ENCODE data around the gene RPGR.

RPGR gene

DNA sequence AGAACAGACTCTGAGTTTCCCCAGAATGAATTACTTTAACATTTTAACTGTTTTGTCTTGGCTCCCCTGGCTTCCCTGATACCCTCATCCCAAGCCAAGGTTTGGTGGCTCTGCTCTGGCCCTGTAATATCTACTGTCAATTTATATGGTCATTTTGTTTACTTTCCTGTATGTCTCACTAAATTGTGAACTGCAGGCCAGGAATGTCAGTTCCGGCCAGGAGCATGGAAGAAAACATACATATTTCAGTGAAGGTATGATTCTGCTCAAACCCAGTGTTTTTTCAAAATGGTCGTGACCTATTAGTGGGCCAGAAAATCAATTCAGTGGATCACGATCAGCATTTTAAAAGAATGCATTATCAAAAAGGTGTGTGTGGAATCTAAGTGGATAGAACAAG lies 1.2 kb downstream of the RPGR start:
- Histone ChIP-seq H3K36me3 (ENCODE audit: insufficient read depth) (no peaks in the 10 kb centered on the region), H2AFZ (ENCODE audit: low read depth) (0 out of 2 replicates have a peak overlapping the region, but pooled peaks have one; percentile 80), H3K4me1 (ENCODE audit: low read depth, poor library complexity, severe bottlenecking) (no peaks in the 10 kb centered on the region), H3K27ac (no peak overlapping the region), H3K4me2 (peak overlapping the region; percentile 63), H3K4me3 (IDR thresholded peaks at IDR 0.05; ENCODE audit: insufficient read depth, low read depth, low read length) (no peak overlapping the region), H4K20me1 (ENCODE audit: insufficient read depth) (no peaks in the 10 kb centered on the region), H3K79me2 (ENCODE audit: insufficient read depth, low read depth) (no peaks in the 10 kb centered on the region), H3K27me3 (ENCODE audit: insufficient read depth, low read depth) (no peaks in the 10 kb centered on the region), H3K9ac (peak overlapping the region; percentile 85; the same call in 1 of the 2 replicates)
- TF ChIP-seq, protein P1, sequence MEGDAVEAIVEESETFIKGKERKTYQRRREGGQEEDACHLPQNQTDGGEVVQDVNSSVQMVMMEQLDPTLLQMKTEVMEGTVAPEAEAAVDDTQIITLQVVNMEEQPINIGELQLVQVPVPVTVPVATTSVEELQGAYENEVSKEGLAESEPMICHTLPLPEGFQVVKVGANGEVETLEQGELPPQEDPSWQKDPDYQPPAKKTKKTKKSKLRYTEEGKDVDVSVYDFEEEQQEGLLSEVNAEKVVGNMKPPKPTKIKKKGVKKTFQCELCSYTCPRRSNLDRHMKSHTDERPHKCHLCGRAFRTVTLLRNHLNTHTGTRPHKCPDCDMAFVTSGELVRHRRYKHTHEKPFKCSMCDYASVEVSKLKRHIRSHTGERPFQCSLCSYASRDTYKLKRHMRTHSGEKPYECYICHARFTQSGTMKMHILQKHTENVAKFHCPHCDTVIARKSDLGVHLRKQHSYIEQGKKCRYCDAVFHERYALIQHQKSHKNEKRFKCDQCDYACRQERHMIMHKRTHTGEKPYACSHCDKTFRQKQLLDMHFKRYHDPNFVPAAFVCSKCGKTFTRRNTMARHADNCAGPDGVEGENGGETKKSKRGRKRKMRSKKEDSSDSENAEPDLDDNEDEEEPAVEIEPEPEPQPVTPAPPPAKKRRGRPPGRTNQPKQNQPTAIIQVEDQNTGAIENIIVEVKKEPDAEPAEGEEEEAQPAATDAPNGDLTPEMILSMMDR (conservative IDR thresholded peaks at IDR 0.05; ENCODE audit: low read depth, low read length) = no peak

DNA sequence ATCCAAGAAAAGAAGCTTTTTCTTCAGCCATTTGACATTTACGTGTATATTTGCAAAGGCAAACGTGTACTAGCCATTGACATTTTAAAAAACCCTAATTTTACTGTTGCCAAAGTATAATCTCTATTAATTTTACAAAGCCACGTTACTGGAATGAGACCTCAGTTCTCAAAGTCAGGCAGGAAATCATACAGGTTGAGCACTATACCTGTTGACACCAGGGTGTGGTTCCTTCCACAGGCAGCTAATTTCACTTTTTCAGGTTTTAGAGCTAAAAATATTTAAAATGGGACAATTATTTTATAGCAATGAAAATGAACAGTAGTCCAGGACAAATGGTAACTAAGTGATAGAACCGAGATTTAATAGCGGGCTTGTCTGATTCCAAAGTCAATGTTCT lies 6.5 kb downstream of the RPGR start:
- H3K4me2 ChIP-seq = no peak overlapping the region
- TF ChIP-seq, protein P1 (conservative IDR thresholded peaks at IDR 0.05; ENCODE audit: low read depth, low read length) = no peak

DNA sequence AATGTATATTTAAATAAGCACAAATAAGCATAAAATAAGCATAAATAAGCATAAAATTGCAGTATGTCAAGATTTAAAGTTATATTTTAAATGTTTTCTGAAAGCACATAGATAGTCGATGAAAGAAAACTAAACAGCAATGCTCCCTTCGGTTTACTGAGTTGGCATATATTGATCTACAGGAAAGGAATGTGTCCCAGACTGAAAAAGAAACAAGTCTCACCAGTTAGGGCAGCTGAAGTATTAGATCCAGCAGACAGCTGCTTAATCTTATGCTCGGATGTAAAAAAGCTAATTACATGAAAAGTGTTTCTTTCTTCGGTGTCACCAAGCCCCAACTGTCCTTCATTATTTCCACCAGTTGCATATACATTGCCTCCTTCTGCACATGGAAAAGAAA lies 8.7 kb downstream of the RPGR start:
- no peak overlapping the region for H3K27ac ChIP-seq
- no peaks in the 10 kb centered on the region for H4K20me1 ChIP-seq (ENCODE audit: insufficient read depth)
- no peaks in the 10 kb centered on the region for H3K4me1 ChIP-seq (ENCODE audit: low read depth, poor library complexity, severe bottlenecking)
- H3K36me3 ChIP-seq (ENCODE audit: insufficient read depth) = no peaks in the 10 kb centered on the region
- TF ChIP-seq, protein P1 (conservative IDR thresholded peaks at IDR 0.05; ENCODE audit: low read depth, low read length) = no peak
- H3K79me2 ChIP-seq (ENCODE audit: insufficient read depth, low read depth) = no peaks in the 10 kb centered on the region
- no peak overlapping the region for H2AFZ ChIP-seq (ENCODE audit: low read depth)
- no peak overlapping the region for H3K4me2 ChIP-seq
- no peak overlapping the region for H3K4me3 ChIP-seq (IDR thresholded peaks at IDR 0.05; ENCODE audit: insufficient read depth, low read depth, low read length)
- H3K27me3 ChIP-seq (ENCODE audit: insufficient read depth, low read depth) = no peaks in the 10 kb centered on the region
- H3K9ac ChIP-seq = no peak overlapping the region

More for the DNA sequence above, 6.5 kb downstream of the RPGR start:
- Histone ChIP-seq H4K20me1 (ENCODE audit: insufficient read depth) (no peaks in the 10 kb centered on the region), H2AFZ (ENCODE audit: low read depth) (no peak overlapping the region), H3K27me3 (ENCODE audit: insufficient read depth, low read depth) (no peaks in the 10 kb centered on the region), H3K4me3 (IDR thresholded peaks at IDR 0.05; ENCODE audit: insufficient read depth, low read depth, low read length) (no peak overlapping the region), H3K27ac (no peak overlapping the region), H3K36me3 (ENCODE audit: insufficient read depth) (no peaks in the 10 kb centered on the region), H3K79me2 (ENCODE audit: insufficient read depth, low read depth) (no peaks in the 10 kb centered on the region), H3K9ac (no peak overlapping the region), H3K4me1 (ENCODE audit: low read depth, poor library complexity, severe bottlenecking) (no peaks in the 10 kb centered on the region)

DNA sequence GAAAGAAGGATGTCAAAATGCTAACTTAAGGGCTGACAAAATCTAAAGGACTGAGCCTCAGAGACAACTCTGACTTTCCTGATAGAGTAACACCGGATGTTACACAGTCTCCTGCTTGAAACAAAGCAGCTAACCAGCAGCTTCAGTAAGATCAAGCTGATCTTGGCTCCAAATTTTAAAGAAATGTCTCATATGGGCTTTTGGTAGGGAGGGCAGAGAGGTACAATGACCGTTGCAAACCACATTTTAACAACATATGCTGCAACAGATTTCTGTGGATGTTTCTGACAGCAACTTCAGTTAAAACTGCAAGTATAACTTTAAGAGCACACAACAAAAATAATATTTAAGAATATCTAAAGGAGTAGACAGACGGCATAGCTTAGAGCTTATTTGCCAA lies 9.1 kb downstream of the RPGR start:
- no peak overlapping the region for H3K27ac ChIP-seq
- no peaks in the 10 kb centered on the region for H3K4me1 ChIP-seq (ENCODE audit: low read depth, poor library complexity, severe bottlenecking)
- H2AFZ ChIP-seq (ENCODE audit: low read depth) = no peak overlapping the region
- H4K20me1 ChIP-seq (ENCODE audit: insufficient read depth) = no peaks in the 10 kb centered on the region
- no peak overlapping the region for H3K4me2 ChIP-seq
- no peaks in the 10 kb centered on the region for H3K27me3 ChIP-seq (ENCODE audit: insufficient read depth, low read depth)
- H3K36me3 ChIP-seq (ENCODE audit: insufficient read depth) = no peaks in the 10 kb centered on the region
- no peaks in the 10 kb centered on the region for H3K79me2 ChIP-seq (ENCODE audit: insufficient read depth, low read depth)
- TF ChIP-seq, protein P1 (conservative IDR thresholded peaks at IDR 0.05; ENCODE audit: low read depth, low read length) = no peak
- no peak overlapping the region for H3K4me3 ChIP-seq (IDR thresholded peaks at IDR 0.05; ENCODE audit: insufficient read depth, low read depth, low read length)
- no peak overlapping the region for H3K9ac ChIP-seq

All from KMS-11 (cell line).